Suppressor macrophage (primary cell): ENCODE data around the gene MELTF.

Source experiments
- DNase-seq, 4 experiments: peaks; one replicate each; pipeline ENCODE4 v3.0.0-alpha.2; 2020 to 2022

Gene MELTF

DNA sequence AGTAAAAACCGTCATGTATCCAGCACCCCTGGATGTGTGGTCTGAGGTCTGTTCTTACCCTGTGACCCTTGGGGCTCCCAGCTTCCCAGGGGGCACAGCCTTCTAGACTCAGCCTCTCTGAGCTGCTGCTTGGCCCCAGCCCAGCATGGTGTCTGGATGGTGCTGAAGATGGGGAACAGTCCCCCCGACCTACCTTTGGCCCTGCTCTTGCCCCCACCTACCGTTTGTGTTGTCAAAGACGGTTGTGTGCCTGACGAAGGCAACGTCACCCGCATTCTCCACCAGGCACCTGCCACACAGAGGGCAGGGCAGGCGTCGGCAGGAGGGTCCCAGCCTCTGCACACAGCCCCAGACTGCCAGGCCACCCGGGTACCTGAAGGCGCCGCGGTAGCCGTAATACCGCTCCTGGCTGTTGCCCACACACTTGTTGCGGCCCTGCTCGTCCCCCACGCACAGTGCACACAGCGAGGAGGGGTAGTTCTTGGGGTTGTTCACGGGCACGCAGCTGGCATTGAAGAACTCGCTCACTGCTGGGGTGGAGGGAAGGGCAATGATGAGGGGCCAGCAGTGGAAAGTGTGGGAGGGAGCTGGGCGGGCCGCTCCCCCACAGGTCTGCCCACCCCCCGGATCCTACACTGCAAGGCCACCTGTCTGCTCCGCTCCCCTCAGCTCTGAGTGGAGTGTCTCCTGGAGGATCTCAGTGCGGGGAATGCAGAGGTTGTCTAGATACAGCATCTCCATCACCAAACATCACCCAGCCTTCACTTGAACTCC, 21.0 kb downstream of the MELTF start:
- no peak for DNase-seq

- no peak for DNase-seq
Observed at GRCh38 chr3:197007953-197008352, 21.7 kb downstream of the MELTF start.

GRCh38 chr3:197007296-197007940, 22.2 kb downstream of the MELTF start:
- DNase-seq, result no peak

DNA sequence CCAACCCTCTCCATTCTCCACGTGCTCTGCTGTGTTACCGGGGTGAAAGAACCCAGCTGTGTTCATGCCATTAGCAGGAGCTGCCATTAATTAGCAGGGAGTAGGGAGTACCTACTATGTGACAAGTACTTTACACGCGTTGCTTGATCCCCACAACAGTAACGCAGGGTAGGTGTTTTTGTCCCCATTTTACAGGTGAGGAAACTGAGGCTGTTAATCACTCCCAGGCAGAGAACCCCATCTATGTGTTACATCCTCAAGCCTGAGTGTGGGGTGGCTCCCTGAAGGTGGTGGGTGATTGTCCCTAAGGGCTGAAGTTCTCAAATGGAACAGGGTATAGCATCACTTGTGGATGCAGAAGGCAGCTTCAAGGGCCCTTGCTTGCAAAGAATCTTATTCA, 22.8 kb downstream of the MELTF start:
- no peak for DNase-seq

DNA sequence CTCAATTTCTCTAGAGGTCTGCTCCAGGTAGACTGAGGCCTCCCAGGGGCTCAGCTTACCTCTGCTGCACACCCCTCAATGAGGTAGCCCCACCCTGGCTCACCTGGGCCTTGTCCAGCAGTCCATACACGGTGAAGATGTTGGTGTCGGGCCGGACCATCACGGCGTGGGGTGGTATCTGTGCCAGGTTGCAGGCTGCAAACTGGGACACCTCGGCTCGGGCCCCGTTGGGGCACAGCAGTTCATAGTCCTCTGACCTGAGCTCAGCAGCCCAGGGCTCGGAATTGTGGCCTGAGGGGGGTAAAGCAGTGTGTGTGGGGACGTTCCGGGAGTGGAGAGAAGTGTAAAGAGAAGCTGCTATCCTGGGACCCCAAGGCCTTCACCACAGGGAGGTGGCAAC, 23.2 kb downstream of the MELTF start:
- no peak for DNase-seq

- DNase-seq, result peak in 1 of 4 experiments; percentile 13
Observed at GRCh38 chr3:197003461-197004385, 25.9 kb downstream of the MELTF start.

DNA sequence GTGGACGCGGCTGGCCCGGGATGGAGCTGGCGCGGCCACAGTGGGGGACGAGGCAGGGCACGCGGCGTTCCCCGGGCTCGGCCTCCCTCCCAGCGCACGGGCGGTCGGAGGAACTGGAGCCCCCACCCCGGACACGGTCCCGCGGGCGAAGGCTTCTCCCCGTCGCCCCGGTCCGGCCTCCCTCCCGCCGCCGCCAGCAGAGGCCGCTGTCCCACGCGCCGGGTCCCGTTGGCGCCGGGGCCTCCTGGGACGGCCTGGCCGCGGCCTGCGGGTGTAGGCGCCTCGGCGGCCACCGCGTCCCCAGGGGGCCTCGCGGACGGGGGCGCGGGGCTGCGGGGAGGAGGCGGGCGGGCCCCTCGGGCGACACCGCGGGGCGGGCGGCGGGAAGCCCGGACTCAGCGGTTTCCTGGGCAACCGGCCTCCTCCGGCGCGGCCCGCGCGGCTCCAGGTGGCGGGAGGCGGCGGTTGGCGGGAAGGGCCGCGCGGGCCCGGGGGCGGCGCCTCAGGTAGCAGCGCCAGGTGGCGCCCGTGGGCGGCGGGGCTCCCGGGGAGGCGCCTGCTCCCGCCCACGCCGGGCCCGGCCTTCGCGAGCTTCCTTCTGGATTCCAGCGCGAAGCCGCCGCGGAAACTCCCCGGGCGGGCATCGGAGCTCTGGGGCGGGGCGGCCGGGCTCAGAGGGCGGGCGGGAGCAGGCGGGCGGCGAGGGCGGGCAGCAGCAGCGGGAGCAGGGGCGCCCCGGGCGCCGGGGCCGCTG, 26.7 kb downstream of the MELTF start:
- DNase-seq, result peak; percentile 83 to 94 (median 90)

- DNase-seq, result peak; percentile 32 to 80 (median 68)
Observed at GRCh38 chr3:197001972-197002700, 27.5 kb downstream of the MELTF start.

DNA sequence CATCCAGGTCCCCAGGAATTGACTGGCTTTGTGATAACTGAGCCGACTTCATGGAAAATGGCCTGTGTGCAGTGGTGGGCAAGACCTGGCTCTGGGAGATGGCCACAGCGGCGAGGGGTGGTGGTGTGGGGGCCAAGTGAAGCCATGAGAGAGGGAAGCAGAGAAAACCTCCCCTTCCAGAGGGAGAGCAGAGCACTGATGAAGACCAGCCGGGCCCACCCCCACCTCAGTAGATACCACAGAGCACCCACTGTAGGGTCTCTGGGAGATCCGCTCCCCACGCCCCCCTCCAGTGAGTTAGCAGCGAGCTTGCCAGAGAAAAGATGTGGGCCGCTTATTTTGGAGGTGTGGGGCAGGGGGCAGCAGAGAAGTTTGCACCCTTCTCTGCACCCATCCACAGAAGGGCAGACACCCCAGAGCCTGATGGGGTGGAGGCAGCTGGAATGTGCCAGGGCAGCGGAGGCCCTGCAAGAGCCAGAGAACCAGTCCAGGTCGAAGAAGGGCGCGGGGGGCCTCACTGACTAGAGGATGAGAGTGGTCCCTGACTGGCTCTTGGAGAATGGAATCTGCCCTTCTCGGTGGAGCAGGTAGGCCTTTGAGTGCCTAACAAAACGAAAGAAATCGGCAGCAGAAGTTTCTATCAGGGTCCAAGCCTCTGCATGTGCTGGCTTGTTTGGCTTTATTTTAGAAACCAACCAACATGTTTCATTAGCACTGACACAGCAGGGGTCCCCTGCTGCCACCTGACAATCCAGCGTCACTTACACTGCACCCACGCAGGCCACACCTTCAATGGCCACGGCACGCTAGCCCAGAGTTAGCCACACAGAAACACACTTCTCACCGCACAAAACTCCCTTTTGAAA, 28.3 kb downstream of the MELTF start:
- no peak for DNase-seq

- peak; percentile 31 to 64 (median 56) for DNase-seq
Observed at GRCh38 chr3:197000211-197000610, 29.4 kb downstream of the MELTF start.

GRCh38 chr3:196998966-196999760, 30.5 kb downstream of the MELTF start:
- DNase-seq, result no peak

DNA sequence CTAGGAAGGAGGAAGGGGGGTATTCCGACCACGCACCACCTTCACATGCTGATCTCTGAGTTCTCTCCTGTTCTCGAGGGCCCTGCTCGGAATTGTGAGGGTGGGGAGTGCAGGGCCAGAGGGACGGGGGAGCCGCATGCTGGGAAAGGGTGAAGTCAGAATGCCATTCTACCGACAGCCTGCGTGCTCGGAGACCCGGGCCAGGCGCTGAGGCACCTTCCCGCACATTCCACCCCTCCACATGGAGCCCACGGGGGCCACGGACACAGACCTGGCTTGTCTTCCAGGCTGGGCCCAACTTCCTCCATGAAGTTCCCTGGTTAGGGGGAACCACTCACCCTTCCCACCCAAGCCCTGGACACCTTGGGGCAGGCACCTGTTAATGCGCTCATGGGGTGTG, 32.3 kb downstream of the MELTF start:
- no peak for DNase-seq

DNA sequence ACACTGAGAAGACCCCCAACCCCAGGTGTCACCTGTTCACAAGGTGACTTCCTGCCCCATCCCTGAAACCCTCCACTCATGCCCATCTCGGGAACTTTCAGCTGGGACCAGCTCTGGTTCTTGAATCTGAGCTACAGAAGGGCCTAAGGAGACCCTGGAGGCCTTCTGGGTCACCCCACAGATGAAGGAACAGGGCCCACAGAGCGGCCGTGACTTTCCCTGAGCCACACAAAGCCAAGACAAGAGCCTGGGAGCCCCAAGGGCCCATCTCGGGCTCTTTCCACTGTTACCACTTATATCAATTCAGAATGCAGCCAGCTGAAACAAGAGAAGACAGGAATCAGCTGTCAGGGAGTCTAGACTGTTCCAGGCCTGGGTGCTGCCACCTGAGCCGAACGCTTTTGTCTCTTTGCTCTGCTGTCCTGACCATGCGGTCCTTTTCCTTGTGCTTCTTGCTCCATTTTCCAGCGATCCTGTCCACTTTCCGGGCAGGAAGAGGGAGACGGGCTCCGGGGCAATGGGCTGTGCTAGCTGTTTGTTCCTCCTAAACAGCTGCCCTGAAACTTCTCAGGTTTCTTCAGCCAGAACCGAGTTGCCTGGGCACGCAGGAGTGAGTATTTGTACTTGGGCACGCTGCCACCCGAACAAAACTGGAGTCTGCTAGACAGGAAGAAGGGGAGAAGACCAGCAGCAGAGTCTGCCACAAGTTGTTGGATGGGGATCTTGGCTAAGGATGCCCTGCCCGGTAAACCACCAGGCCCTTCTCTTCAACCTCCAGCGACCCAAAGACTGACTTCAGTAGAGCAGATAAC, 33.0 kb downstream of the MELTF start:
- DNase-seq, result no peak

- no peak for DNase-seq
Observed at GRCh38 chr3:196995646-196996355, 33.8 kb downstream of the MELTF start.

- DNase-seq, result no peak
Observed at GRCh38 chr3:196995027-196995426, 34.6 kb downstream of the MELTF start.

DNA sequence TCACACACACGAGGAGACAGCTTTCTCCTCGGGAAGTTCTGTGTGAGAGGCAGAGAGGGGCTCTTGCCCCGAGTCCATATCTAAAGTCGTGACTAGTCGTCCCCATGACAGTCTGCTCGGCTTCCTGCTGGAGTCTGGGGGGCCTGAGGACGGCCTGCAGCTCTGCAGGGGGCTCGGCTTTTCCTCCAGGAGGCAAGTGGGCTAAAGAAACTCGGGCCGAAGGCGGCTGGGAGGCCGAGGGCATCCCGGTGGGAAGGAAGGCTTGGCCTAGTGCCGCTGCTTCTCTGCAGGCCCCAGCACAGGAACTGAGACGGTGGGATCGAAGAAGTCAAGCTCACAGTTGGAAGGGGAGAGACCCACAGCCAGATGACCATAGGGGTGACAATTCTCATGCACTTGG, 35.6 kb downstream of the MELTF start:
- DNase-seq, result no peak

DNA sequence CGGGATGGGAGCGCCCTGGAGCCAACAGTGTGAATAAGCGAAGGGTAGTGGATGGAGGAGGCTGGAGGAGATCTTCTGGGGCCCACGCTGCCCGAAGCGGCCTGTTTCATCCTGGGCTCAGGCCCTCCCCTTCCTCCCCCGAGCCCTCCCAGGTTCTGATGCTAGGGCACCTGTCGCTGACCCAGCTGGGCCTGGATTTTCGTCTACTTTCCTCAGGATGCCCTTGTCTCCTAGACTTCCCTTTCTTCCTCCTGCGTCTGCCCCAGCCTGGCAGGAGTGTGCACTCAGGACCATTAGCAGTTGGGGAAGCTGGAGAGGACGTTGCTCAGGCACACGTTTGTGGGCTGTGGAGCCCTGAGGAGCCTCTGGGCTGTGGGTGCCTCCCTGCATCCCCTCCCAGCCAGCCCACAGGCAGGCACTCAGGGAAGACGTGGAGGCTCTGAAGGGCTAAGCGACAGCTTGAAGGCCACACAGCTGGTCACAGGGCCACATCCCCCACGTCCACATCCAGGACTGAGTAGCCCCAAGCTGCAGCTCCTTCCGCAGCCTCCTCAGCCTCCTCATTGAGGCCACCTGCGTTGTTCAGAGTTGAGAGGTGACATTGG, 37.1 kb downstream of the MELTF start:
- no peak for DNase-seq
